TTC549 (cell line): ENCODE results near the gene SIK2.
A peak's percentile ranks its signal among the peaks of the same experiment; 100 is the strongest.
"Not testable (repeated sequence)": the region's sequence is repeated elsewhere in the genome, so short reads cannot be mapped to it uniquely, and the experiment has no call there.

ENCODE experiments used
- FAIRE-seq: peaks from 2 replicates; lab custom pipeline; 2012; peaks lifted over from hg19 to GRCh38; lab: Jason Lieb, UNC

The SIK2 gene

GRCh38 chr11:111761036-111761435 lies 158.8 kb downstream of the SIK2 start:
- no peak for FAIRE-seq

- no peak for FAIRE-seq
Observed at GRCh38 chr11:111762526-111762925, 160.3 kb downstream of the SIK2 start.

GRCh38 chr11:111762981-111763643 lies 160.9 kb downstream of the SIK2 start:
- FAIRE-seq = no peak

GRCh38 chr11:111764621-111765020 lies 162.4 kb downstream of the SIK2 start:
- FAIRE-seq = no peak

- no peak for FAIRE-seq
Observed at GRCh38 chr11:111765320-111765983, 163.2 kb downstream of the SIK2 start.

GRCh38 chr11:111765984-111766833 lies 164.0 kb downstream of the SIK2 start, which contains the start of gene PPP2R1B:
Gene PPP2R1B, minus strand, starts transcription at chr11:111766389. Its CDS starts 28 bp downstream, at chr11:111766361.
- FAIRE-seq = no peak

- FAIRE-seq = no peak
Observed at GRCh38 chr11:111766834-111767142, 164.5 kb downstream of the SIK2 start.

- FAIRE-seq = no peak
Observed at GRCh38 chr11:111770581-111771134, 168.4 kb downstream of the SIK2 start.

GRCh38 chr11:111771205-111771604 lies 169.0 kb downstream of the SIK2 start:
- not testable (repeated sequence) for FAIRE-seq

GRCh38 chr11:111772535-111772934 lies 170.3 kb downstream of the SIK2 start:
- FAIRE-seq = no peak

- FAIRE-seq = no peak
Observed at GRCh38 chr11:111774955-111775710, 172.9 kb downstream of the SIK2 start.

GRCh38 chr11:111776398-111777093 lies 174.3 kb downstream of the SIK2 start:
- no peak for FAIRE-seq

- peak; percentile 90 for FAIRE-seq
Observed at GRCh38 chr11:111777094-111778046, 175.1 kb downstream of the SIK2 start.

GRCh38 chr11:111778047-111778558 lies 175.9 kb downstream of the SIK2 start:
- no peak for FAIRE-seq

GRCh38 chr11:111779118-111779517 lies 176.9 kb downstream of the SIK2 start:
- no peak for FAIRE-seq
